ENCODE data around the gene OVAAL.
A peak's percentile ranks its signal among the peaks of the same experiment; 100 is the strongest.

OVAAL gene

GRCh38 chr1:180558664-180559063, at the start of gene OVAAL:
Gene OVAAL (plus strand): TSS chr1:180558964.
- DNase-seq (ENCODE audit: low read depth): no peak
- TF ChIP-seq CTCF (IDR thresholded peaks at IDR 0.05; ENCODE audit: low read length, missing control alignments): no peak
- H3K4me3 ChIP-seq (replicated peaks; ENCODE audit: low read depth, low read length): no peak within 1 kb of the TSS

- no peak for DNase-seq (ENCODE audit: low read depth)
- no peak overlapping the region for H3K4me3 ChIP-seq (replicated peaks; ENCODE audit: low read depth, low read length)
- no peak for TF ChIP-seq CTCF (IDR thresholded peaks at IDR 0.05; ENCODE audit: low read length, missing control alignments)
Measured at GRCh38 chr1:180510882-180511281, 47.9 kb upstream of the OVAAL start.

GRCh38 chr1:180513531-180513930, 45.2 kb upstream of the OVAAL start:
- no peak overlapping the region for H3K4me3 ChIP-seq (replicated peaks; ENCODE audit: low read depth, low read length)
- DNase-seq (ENCODE audit: low read depth): no peak
- no peak for TF ChIP-seq CTCF (IDR thresholded peaks at IDR 0.05; ENCODE audit: low read length, missing control alignments)

GRCh38 chr1:180515364-180515763, 43.4 kb upstream of the OVAAL start:
- H3K4me3 ChIP-seq (replicated peaks; ENCODE audit: low read depth, low read length): no peak overlapping the region
- no peak for DNase-seq (ENCODE audit: low read depth)
- TF ChIP-seq CTCF (IDR thresholded peaks at IDR 0.05; ENCODE audit: low read length, missing control alignments): no peak

GRCh38 chr1:180515857-180516388, 42.8 kb upstream of the OVAAL start:
- peak; percentile 85 for TF ChIP-seq CTCF (IDR thresholded peaks at IDR 0.05; ENCODE audit: low read length, missing control alignments)
- peak; percentile 90 for DNase-seq (ENCODE audit: low read depth)
- H3K4me3 ChIP-seq (replicated peaks; ENCODE audit: low read depth, low read length): no peak overlapping the region

- no peak for DNase-seq (ENCODE audit: low read depth)
- no peak overlapping the region for H3K4me3 ChIP-seq (replicated peaks; ENCODE audit: low read depth, low read length)
- no peak for TF ChIP-seq CTCF (IDR thresholded peaks at IDR 0.05; ENCODE audit: low read length, missing control alignments)
Measured at GRCh38 chr1:180519846-180520245, 38.9 kb upstream of the OVAAL start.

GRCh38 chr1:180521474-180522212, 37.1 kb upstream of the OVAAL start:
- peak; percentile 23 for DNase-seq (ENCODE audit: low read depth)
- no peak for TF ChIP-seq CTCF (IDR thresholded peaks at IDR 0.05; ENCODE audit: low read length, missing control alignments)
- no peak overlapping the region for H3K4me3 ChIP-seq (replicated peaks; ENCODE audit: low read depth, low read length)

Data from fibroblast of pulmonary artery (primary cell).